Activated CD4-positive, alpha-beta T cell treated with anti-CD3 and anti-CD28 coated beads, Interleukin-2, amount 50 U/mL, for 24 hours (primary cell): ENCODE measurements around the gene LRRC74B.
A peak's percentile ranks its signal among the peaks of the same experiment; 100 is the strongest.

Experiments used
- DNase-seq, 2 donors: peaks; one replicate each; pipeline ENCODE4 v3.0.0-alpha.2; 2020; ENCODE audit warnings: low read depth in 1 of 2, low spot score in 1 of 2

LRRC74B gene

DNA sequence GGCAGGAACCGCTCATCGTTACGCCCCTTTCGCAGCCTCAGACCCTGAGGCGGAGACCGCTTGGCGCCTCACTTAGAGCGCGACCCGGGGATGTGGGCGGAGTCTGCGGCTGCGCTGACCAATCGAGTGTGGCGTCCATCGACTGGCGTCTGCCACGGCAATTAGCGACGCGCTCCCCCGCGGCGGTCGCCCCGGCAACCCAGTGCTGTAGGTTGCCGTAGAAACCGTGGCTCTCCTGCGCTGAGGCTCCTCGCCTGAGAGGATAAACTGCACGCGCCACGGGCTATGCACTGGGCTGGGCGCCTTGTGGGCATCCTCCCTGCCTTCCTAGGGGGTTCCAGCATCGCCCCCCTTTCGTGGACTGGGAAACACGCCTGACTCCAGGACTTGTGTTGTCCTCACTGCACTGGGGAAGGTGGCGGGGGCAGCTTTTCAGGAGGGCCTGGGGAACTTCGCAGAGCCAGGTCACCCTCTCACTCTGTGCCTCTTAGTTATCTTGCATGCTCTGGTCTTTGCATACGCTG, 31.5 kb upstream of the LRRC74B start:
- peak; percentile 51 to 76 for DNase-seq

DNA sequence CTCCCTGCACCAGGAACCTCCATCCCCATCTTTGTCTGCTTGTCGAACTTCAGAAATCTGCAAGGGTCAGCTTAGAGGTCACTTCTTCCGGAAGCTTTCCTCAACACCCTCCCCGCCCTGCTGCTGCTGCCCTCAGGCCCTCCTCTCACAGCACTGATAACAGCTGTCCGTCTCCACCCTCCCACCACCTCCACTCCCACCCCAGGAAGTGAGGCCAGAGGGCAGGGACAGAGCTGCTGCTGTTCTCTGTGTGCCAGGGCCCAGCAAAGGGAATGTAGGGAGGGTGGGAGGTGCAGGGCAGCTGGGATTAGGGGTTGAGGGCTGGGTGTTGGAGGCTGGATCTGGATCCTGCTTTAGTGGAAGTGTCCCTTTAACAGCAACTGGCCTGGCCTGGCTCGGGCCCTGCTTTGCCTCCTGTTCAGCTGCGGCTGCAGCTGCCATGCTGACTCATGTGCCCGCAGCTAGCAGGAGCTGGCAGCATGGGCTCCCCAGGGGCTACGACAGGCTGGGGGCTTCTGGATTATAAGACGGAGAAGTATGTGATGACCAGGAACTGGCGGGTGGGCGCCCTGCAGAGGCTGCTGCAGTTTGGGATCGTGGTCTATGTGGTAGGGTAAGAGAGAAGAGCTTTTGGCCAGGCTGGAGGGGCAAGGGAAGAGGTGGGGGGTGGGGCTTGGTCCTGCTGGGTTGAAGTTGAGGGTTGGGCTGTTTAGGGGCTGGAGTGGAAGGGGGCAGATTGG, 30.9 kb upstream of the LRRC74B start, which contains the start of gene P2RX6:
P2RX6 (plus strand) TSS at position 440 of the 740 bp plus-strand sequence; CDS start at position 450, 10 bp downstream.
- no peak for DNase-seq

DNA sequence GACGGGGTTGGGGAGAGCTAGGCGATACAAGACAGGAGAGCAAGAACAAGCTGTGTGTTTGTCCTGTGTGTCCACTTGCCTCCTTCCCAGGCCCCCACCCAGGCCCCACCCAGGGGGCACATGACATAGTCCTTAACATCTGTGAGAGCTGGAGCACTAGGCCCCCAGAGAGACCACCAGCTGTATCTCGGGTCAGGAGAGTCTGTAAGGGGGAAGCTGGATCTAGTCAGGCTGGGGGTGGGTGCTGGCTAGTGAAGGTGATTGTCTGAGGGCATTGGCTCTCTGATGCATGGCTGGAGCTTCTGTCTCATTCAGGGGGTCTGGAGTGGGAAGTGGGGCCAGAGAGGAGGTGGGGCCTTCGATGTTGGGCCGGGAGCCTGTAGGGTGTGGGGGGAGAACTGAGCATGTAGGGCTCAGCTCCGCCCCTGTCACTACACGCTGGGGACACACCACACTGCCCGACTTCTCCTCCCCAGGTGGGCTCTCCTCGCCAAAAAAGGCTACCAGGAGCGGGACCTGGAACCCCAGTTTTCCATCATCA, 30.2 kb upstream of the LRRC74B start:
- no peak for DNase-seq

DNA sequence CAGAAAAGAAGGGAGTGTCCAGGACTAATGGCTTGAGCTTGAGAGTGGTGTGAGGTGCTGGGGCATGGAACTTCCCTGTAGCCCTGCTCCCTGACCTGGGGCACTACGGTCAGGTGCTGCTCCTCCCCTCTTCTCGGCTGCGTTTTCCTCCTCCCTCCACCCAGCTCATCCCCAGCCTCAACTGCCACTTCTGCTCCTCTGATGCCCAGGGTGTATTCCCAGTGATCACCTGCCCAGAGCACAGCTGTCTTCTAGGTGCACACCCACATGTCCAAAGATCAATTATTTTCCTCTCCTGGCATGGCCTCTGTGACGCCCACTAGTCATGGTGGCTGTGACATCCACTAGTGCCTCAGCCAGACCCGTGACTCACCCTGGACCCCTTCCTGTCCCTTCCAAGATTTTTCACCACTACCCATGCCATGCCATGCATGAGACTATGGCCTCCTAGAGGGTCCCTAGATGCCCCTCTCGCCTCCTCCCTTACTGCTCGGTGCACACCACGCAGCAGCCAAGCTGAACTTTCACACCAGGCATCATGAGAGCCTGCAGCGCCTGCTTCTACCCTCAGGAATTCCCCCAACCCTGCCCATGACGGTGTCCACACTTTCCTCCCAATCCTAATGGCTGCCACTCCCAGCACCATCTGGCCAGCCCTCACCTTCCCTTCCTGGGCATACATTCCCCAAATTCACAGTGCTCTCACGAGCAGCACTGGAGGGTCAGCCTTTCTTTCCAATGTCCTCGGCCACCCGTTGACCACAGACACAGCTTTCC, 28.9 kb upstream of the LRRC74B start:
- no peak for DNase-seq

DNA sequence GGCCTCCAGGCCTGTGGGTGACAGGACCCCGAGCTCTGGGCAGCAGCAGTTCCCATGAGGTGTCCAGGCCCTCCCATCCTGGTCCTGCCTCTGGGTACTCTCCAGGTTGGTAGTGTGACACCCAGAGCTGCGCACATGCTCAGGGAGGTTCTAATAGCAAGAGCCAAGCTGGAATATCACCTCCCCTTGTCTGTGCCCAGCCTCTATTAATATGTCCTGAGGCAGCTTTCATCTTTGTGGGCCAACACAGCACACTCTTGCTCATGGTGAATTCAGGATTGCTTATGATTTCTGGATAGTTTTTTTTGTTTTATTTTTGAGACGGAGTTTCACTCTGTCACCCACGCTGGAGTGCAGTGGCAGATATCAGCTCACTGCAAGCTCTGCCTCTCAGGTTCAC, 27.4 kb upstream of the LRRC74B start:
- DNase-seq: no peak

DNA sequence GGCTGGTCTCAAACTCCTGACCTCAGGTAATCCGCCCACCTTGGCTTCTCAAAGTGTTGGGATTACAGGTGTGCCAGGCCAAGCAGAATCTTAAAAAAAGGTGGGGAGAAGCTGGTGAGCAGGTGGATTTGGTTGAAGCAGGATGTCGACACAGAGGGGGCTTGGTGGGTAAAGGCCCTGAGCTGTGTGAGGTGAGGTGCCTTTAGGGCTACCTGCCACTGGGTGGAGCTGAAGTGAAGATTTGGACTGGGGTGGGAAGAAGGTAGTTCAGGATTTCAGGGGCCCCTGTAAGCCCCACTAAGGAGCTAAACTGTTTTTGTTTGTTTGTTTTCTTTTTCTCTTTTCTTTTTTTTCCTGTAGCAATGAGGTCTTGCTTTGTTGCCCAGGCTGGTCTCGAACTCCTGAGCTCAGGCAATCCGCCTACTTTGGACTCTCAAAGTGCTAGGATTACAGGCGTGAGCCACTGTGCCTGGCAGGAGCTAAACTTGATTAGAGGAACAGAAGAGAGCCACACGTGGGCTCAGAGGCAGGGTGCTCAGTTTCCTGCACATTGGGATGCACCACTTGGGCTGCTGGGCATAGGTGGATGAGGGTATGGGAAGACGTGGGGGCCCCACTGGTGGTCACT, 24.8 kb upstream of the LRRC74B start:
- no peak for DNase-seq

DNA sequence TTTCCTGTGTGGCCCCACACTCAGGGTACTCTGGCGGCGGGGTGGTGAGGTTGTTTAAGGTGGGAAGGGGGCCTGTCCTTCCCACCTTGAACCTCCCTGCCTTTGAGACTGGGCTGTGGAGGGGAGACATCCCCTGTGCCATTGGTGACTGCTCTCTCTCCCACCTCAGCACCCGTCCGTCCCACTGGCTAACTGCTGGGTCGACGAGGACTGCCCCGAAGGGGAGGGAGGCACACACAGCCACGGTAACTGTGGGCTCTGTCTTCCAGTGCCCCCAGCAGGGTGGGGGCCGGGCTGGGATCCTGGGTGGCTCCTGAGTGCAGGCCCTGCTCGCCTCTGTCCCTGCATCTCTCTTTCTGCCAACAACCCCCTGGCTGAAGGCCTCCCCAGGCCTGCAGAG, 23.2 kb upstream of the LRRC74B start:
- DNase-seq: no peak

DNA sequence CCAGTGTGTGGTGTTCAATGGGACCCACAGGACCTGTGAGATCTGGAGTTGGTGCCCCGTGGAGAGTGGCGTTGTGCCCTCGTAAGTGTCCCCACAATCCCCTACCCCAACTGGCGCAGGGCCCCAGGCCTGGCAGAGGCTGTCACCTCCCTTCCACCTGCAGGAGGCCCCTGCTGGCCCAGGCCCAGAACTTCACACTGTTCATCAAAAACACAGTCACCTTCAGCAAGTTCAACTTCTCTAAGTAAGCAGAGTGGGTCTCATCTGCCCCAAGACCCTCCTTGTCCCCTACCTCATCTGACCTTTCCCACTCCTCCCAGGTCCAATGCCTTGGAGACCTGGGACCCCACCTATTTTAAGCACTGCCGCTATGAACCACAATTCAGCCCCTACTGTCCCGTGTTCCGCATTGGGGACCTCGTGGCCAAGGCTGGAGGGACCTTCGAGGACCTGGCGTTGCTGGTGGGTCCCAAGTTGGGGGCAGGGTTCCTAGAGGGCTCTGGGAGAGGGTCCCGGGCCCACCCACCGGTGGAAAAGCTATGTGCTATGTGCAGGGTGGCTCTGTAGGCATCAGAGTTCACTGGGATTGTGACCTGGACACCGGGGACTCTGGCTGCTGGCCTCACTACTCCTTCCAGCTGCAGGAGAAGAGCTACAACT, 22.7 kb upstream of the LRRC74B start:
- DNase-seq: no peak

DNA sequence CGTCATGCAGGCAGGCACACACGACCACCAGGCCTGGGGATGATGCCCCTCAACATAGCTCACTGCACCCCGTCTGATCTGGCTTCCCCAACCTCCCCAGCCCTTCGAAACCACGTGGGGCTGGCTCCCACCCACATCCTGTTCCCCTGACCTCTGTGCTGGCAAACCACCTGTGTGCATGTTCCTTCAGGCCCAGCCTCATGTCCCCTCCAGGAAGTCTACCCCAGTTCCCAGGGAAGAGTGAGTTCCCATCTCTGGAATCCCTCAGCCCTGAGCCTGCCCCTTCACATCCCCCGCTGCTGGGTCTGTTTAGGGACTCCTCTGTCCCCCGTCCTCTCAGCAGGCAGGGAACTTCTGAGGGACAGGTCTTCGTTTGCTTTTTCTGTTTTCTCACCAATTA, 20.5 kb upstream of the LRRC74B start:
- no peak for DNase-seq

DNA sequence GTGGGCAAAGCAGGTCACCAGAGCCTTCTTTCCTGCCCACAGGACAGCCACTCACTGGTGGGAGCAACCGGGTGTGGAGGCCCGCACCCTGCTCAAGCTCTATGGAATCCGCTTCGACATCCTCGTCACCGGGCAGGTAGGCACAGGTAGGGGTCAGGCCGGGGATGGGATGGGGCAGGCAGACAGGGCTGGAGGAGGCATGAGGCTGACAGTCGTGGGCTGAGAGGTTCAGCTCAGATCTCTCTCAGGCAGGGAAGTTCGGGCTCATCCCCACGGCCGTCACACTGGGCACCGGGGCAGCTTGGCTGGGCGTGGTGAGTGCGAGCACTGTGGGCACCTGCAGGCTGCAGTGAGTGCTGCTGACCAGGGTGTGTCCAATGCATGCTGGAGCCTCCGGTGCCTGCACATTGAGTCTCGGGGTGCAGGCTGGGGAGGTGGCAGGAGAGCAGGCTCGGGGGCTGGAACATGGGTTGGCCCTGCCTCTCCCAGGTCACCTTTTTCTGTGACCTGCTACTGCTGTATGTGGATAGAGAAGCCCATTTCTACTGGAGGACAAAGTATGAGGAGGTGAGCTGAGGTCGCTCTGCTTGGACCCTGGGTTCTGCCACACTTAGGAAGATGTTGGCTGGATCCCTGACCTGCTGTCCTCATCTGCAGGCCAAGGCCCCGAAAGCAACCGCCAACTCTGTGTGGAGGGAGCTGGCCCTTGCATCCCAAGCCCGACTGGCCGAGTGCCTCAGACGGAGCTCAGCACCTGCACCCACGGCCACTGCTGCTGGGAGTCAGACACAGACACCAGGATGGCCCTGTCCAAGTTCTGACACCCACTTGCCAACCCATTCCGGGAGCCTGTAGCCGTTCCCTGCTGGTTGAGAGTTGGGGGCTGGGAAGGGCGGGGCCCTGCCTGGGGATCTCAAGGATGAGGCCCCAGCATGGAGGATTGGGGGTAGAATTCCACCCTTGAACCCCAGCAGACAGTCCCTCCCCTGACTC, 19.7 kb upstream of the LRRC74B start:
- DNase-seq: no peak

DNA sequence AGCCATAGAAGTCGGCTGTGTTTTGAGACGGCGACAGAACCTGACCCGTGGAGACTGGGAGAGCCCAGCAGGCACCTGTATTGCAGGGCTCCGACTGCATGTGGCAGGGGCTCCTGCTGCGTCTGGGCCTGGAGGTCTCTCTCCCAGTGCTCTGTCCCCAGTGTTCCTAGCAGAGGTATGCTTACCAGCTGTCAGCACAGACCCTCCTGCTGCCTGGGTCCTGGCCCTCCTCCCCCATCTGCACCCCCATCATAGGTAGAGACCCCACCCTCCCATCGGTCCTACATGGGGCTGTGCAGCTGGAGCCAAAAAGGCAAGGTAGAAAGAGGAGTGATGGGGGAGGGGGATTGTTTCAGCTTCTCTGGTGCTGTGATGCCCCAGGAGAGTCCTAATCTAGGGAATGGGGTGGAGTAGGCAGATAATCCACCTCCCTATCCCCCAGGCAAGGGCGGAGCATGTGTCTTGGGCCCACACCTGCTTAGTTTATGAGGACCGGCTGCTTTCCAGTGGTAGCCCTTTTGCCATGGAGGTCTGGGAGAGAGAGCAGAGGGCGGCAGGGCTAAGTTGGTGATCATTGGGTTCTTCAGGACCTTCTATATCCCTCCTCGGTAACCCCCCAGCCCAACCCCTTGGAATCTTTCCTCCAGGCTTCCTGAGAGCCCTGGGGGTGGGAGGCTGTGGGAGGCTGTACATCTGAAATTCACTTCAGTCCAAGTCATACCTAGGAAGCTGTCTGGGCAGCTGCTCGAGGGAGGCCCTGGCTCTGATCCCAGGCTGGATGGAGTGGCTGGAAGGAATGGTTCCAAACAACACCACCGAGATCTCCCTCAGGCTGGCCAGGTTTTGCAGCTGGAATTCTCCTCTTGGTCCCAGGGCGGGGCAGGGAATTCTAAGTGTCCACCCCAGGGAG, 18.7 kb upstream of the LRRC74B start:
- DNase-seq: no peak

DNA sequence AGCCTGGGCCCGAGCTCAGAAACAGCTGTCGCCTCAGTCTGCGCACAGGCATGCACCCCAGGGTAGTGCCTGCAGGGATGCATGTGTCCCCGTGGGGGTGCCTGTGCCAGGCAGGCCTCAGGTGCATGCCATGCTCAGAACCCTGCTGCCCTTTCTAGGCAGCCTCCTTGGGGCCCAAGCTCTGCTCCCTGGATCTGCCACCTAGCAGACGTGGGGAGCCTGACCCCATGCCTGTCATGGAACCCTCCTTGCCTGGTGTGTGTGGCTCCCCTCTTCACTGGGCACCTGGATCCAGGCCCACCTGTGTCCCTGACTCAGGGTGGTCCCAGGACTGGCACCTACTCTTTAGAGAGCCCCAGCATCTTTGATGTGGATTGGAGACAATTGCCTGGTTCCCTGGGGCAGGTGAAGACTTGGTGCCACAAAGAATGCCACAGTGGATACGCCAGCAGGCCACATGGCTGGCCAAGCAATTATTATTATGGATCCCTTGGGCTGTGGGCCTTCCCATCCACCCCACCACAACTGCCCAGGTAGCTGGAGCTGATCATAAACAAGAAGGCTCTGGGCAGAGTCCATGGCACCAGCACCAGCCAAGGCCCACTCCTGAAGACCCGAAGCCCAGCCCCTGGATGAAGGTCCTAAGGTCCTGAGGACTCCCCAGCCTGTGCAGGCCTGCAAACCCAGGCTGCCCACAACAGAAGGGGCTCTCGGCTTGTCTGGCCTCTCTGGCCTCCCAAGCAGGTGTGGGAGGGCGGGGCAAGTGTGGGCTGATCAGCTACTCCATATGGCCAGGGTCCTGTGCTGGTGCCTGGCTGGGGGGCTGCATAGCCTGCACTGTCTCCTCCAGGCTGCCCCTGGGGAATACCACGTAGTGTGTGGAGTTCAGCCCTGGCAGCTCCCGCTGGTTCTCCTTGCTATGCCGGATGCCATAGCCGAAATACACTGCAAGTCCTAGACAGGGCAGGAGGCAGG, 17.2 kb upstream of the LRRC74B start:
- no peak for DNase-seq

DNA sequence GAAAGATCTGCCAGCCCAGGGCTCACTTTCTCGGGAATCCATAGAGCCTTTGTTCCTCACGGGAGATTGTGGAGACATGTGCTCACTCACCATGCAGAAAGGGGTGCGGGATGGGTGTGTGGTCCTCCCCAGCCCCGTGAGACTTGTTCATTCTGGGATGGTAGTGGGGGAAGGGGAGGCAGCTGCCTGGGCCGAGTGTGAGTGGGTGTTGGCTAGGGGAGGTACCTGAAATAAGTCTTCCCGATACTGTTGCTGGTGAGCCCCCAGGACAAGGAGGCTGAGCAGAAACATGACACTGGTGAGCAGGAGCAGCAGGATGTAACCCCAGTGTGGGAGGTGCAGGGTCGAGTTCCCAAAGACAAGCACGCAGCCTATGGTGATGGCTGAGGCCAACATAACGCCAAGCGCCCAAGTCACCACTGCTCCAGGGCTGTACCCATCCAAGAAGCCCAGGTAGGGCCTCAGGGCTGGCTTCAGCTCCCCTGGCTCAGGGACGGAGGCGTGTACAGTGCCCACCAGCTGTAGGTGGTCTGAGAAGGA, 16.2 kb upstream of the LRRC74B start:
- DNase-seq: no peak

DNA sequence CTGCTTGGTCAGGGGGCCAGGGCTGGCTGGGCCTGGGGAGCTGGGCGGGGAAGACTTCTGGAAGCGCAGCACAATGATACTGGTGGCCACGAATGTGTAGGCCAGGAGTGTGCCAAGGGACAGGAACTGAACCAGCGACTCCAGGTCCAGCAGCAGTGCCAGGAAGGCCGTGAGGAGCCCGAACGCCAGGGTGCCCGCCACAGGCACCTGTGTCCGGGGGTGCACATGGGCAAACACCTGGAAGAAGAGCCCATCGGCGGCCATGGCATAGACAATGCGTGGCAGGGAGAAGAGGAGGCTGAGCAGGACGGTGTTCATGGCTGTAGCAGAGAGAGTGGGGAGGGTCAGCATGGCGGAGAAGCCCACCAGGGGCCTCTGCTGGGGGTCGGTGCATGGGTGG, 15.7 kb upstream of the LRRC74B start:
- no peak for DNase-seq

DNA sequence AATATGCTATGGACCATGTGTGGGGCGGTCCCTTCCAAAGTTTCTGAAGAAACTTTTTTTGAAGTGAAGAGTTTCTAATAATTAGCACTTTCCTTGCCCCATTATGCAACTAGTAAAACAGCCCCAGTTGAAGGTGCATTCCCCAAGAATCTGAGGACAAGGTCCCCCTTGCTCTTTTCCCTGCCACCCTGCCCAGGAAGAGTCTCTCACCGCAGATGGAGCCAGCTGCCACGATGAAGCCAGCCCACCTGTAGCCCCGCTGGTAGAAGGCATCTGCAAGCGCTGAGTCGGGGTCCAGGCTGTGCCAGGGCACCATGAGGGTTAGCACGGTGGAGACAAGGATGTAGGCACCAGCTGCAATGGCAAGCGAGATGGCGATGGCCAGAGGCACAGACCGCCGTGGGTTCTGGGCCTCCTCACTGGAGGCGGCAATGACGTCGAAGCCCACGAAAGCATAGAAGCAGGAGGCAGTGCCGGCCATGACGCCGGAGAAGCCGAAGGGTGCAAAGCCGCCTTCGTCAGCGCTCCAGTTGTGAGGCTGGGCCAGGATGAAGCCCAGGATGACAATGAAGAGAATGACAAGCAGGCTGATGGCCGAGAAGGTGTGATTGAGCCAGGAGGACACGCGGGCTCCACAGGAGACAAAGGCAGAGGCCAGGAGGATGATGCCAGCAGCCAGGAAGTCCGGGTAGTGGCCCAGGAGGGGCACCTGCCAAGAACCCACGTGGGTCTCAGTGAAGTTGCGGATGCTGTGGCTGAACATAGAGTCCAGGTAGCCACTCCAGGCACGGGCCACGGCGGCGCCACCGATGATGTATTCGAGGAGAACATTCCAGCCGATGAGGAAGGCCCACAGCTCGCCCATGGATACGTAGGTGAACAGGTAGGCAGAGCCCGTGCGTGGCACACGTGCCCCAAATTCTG, 14.9 kb upstream of the LRRC74B start:
- DNase-seq: no peak

DNA sequence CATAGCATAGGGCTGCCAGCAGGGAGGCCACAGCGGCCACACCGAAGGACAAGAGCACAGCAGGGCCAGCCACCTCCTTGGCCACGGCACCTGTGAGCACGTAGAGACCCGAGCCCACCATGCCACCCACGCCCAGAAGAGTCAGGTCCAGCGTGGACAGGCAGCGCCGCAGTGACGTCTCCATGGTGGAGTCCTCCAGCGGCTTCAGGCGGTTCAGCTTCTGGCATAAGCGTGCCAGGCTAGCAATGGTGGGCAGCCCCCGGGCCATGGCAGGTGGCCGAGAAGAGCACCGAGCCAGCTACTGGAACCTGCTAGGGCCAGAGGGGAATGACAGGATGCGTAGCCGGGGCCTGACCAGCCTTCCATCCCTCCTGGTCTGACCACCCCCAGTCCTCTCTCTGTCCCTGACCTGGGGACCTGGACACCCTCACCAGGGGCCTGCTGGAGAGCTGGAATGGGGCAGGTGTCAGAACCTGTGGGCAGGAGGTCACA, 14.2 kb upstream of the LRRC74B start:
- no peak for DNase-seq
